T-helper 2 cell treated with Interferon-gamma antibody and Interleukin-4, amounts not matched to agents 5 μg/mL and 100 μg/mL, for 36 hours (primary cell): ENCODE data around the gene EPO.

Experiments
- DNase-seq: peaks from one replicate; pipeline ENCODE4 v3.0.0; 2021; ENCODE audit warnings: low spot score
- H3K27ac Mint-ChIP-seq: one replicate; pipeline ENCODE4 v1.8.0; 2021; ENCODE audit warnings: mild to moderate bottlenecking, mixed read lengths
- H3K27me3 Mint-ChIP-seq: one replicate; pipeline ENCODE4 v1.8.0; 2021; ENCODE audit warnings: low read depth, mixed read lengths
- H3K36me3 Mint-ChIP-seq: one replicate; pipeline ENCODE4 v1.8.0; 2021; ENCODE audit warnings: low read depth, mixed read lengths
- H3K4me1 Mint-ChIP-seq: one replicate; pipeline ENCODE4 v1.8.0; 2021; ENCODE audit warnings: low read depth, mixed read lengths
- H3K4me3 Mint-ChIP-seq: one replicate; pipeline ENCODE4 v1.8.0; 2022; ENCODE audit warnings: mild to moderate bottlenecking, moderate library complexity, mixed read lengths
- H3K9me3 Mint-ChIP-seq: one replicate; pipeline ENCODE4 v1.8.0; 2021; ENCODE audit warnings: mixed read lengths

Gene EPO

DNA sequence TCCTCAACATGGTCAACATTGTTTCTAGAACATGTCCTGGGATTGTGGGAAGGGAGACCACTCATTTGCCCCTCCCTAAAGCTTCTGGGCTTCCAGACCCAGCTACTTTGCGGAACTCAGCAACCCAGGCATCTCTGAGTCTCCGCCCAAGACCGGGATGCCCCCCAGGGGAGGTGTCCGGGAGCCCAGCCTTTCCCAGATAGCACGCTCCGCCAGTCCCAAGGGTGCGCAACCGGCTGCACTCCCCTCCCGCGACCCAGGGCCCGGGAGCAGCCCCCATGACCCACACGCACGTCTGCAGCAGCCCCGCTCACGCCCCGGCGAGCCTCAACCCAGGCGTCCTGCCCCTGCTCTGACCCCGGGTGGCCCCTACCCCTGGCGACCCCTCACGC is at the start of gene EPO:
Gene EPO (plus strand): TSS at position 190 of the 392 bp plus-strand sequence. CDS start 513 bp downstream, outside the sequence.
- peaks cover 5% of the 10 kb centered on the region for H3K4me1 Mint-ChIP-seq
- DNase-seq: no peak
- H3K9me3 Mint-ChIP-seq: peaks cover 5% of the 10 kb centered on the region
- H3K4me3 Mint-ChIP-seq: no peak within 1 kb of the TSS
- no peaks in the 10 kb centered on the region for H3K36me3 Mint-ChIP-seq
- peaks cover 55% of the 10 kb centered on the region for H3K27me3 Mint-ChIP-seq
- H3K27ac Mint-ChIP-seq: no peak within 1 kb of the TSS

DNA sequence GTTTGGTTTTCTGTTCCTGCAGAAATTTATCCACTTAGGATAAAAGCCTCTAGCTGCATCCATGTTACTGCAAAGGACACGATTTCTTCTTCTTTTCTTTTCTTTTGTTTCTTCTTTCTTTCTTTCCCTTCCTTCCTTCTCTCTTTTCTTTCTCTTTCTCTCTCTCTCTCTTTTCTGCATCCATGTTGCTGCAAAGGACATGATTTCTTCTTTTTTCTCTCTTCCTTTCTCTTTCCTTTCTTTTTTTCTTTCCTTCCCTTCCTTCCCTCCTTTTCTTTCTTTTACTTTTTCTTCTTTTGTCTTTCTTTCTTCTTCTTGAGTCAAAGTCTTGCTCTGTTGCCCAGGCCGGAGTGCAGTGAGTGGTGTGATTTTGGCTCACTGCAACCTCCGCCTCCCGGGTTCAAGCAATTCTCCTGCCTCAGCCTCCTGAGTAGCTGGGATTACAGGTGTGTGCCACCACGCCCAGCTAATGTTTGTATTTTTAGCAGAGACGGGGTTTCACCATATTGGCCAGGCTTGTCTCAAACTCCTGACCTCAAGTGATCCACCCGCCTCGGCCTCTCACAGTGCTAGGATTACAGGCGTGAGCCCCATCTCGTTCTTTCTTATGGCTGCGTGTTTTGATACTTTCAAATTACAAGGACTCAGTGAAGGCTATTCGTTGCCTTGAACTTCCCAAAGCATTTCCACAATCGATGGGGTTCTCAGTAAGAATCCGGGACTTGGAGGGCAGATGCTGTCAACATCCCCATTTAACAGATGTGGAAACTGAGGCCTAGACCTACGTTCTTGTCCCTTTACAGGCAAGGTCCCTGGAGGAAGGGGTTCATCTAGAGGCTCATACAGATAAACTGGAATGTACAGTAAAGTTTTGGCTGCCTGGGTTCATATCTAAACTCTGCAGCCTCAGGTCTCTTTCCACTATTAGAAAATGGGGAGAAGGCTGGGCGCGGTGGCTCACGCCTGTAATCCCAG is 48.6 kb upstream of the EPO start:
- Mint-ChIP-seq H3K36me3 (peaks cover 9% of the 10 kb centered on the region), H3K27me3 (peaks cover 20% of the 10 kb centered on the region), H3K27ac (peak overlapping the region; percentile 62), H3K4me1 (peaks cover 4% of the 10 kb centered on the region), H3K4me3 (no peak overlapping the region), H3K9me3 (no peaks in the 10 kb centered on the region)
- no peak for DNase-seq

DNA sequence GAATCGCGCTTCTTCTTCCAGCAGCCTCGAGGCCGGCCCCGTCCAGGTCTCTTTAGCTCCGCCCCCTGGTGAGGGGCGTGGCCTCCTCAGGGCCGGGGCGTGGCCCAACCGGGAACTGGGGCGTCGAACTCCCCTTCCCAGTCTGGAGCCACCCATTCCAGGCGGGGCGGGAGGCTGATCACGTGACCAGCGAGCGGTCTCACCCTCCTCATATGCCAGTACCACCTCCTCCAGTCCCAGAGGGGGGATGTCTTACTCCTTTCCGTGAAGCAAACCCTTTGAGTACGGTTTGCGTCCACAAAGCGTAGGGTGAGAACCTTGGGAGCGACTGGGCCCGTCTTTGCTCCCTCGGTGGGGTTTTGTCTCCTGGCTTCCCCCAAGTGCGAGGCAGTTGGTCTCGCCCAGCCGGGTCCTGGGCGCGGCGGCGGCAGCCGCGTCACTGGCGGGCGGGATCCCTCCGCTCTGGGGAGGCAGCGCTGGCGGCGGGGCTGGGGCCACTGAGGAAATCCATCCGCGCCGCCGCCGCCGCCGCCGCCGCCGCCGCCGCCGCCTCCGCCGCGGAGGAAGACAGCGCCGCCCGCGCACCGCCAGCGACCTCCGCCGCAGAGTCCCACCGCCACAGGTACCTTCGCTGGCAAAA is 46.8 kb upstream of the EPO start, which contains the start of gene GNB2:
Gene GNB2 (plus strand): TSS at position 439 of the 640 bp plus-strand sequence. CDS start 2,526 bp downstream, outside the sequence.
- H3K27ac Mint-ChIP-seq: peak within 1 kb of the TSS; percentile 95
- peak; percentile 99 for DNase-seq
- peak within 1 kb of the TSS; percentile 95 for H3K4me3 Mint-ChIP-seq
- no peaks in the 10 kb centered on the region for H3K9me3 Mint-ChIP-seq
- peaks cover 21% of the 10 kb centered on the region for H3K36me3 Mint-ChIP-seq
- peaks cover 4% of the 10 kb centered on the region for H3K4me1 Mint-ChIP-seq
- peaks cover 17% of the 10 kb centered on the region for H3K27me3 Mint-ChIP-seq

DNA sequence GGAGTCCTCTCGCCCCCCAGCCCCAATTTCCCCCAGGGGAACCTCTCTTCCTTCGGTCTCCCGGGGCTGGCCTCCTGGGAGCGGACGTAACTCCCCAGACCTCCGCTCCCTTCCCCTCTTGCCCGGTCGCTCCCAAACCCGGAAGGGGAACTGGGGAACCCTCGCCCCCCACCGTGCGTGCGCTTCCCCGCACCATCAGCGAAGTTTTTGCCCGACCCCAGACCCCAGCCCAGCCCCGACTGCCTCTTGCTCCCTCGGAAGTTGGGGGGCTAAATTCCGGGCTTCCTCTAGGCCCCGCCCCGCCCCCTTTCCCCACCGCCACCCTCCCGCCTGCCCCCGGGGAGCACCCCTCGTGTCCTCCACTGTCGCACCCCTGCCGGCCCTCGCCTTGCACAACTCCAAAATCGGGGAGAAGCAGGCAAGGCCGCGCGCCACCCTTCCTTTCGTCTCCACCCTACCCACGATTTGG is 46.3 kb upstream of the EPO start:
- peak; percentile 25 for DNase-seq
- Mint-ChIP-seq H3K27ac (peak overlapping the region; percentile 94), H3K4me1 (peaks cover 4% of the 10 kb centered on the region)

DNA sequence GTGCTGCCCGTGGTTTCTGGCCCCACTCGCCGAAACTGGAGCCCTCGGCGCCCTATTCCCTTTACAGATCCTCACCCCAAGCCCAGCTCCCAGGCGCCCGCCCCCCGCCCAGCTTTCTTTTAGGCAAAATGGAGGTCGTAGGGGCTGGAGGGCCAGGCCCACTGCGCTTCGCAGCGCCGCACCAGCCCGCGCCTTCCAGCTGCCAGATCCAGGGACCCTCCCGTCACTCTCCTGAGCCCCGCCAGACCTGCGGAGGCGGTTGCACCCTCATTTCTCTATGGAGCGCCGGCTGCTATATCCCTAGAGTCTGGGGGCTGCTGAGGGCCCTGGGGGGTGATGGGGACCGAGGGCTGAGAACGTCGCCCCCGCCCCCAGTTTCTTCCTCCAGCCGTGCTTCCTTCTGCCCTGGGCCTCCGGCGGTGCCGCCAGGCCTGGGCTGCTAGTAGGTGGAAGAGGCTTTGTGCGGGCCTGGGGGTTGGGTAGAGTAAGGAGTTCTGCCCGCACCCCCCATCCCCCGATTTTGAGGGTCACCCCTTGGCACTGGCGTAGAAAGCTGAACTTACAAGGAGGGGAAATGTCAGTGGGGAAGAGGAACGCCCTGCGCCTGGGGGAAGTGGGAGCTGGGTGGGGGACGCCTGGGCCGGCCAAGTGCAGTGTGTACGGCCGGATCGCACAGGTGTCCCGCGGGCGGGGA is 45.7 kb upstream of the EPO start:
- peaks cover 29% of the 10 kb centered on the region for H3K36me3 Mint-ChIP-seq
- peak overlapping the region; percentile 95 for H3K4me3 Mint-ChIP-seq
- no peak for DNase-seq
- H3K27ac Mint-ChIP-seq: peak overlapping the region; percentile 94
- peaks cover 15% of the 10 kb centered on the region for H3K27me3 Mint-ChIP-seq
- H3K4me1 Mint-ChIP-seq: peaks cover 6% of the 10 kb centered on the region
- no peaks in the 10 kb centered on the region for H3K9me3 Mint-ChIP-seq

More for the DNA sequence above, 46.3 kb upstream of the EPO start:
- peaks cover 17% of the 10 kb centered on the region for H3K27me3 Mint-ChIP-seq
- no peaks in the 10 kb centered on the region for H3K9me3 Mint-ChIP-seq
- H3K4me3 Mint-ChIP-seq: peak overlapping the region; percentile 95
- H3K36me3 Mint-ChIP-seq: peaks cover 23% of the 10 kb centered on the region

DNA sequence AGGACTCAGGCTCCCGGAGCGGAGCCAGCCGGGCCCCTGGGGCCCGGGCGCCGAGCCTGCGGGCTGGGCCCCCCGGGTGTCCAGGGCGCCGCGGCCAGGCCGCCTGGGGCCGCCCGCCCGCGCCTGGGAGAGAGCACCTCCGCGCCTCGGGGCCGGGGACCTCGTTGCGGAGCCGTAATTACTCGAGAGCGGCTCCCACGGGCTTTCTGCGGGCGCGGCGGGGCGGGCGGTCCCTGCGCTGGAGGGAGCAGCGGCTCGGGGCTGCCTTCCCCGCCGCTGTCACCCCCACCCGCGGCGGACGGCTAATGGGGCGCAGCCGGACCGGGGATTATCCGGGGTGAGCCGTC is 45.2 kb upstream of the EPO start:
- Mint-ChIP-seq H3K9me3 (no peaks in the 10 kb centered on the region), H3K27me3 (peaks cover 11% of the 10 kb centered on the region), H3K4me3 (peak overlapping the region; percentile 95), H3K36me3 (peaks cover 34% of the 10 kb centered on the region), H3K27ac (no peak overlapping the region), H3K4me1 (peaks cover 8% of the 10 kb centered on the region)
- no peak for DNase-seq

DNA sequence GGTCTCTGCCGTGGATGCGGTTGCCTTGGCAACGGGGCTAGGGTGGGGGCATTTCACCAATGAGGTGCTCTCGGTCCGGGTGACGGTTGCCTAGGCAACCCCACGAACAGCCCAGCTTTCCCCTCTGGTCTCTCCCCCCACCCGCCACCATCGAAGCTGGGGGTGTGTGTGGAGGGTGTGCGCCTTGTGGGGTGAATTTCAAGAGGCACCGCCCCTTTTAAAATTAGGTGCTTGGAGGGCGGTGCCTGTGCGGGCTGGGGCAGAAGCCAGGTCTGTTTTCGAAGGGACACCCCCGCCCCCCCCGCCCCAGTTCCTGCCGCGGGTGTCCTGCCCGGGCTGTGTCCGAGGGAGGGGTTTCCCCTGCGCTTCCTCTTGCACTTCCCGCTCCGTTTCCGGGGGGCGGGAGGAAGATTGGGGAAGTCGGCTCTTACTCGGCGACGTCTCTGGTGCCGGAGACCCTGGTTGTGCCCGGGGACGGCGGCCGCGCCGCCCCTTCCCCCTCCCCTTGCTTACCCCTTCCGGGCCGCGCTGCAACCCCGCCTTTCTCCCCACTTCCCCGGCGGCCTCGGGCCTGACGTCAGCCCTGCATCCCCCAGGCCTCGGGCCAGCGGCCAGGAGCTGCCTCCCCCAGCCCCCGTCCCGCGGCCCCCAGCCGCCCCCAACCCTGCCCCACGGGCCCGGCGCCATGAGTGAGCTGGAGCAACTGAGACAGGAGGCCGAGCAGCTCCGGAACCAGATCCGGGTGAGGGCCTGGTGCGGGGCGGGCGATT is 44.5 kb upstream of the EPO start:
- H3K4me1 Mint-ChIP-seq: peaks cover 13% of the 10 kb centered on the region
- no peaks in the 10 kb centered on the region for H3K9me3 Mint-ChIP-seq
- H3K4me3 Mint-ChIP-seq: peak overlapping the region; percentile 92
- peak; percentile 80 for DNase-seq
- peaks cover 8% of the 10 kb centered on the region for H3K27me3 Mint-ChIP-seq
- peak overlapping the region; percentile 82 for H3K27ac Mint-ChIP-seq
- peaks cover 37% of the 10 kb centered on the region for H3K36me3 Mint-ChIP-seq

DNA sequence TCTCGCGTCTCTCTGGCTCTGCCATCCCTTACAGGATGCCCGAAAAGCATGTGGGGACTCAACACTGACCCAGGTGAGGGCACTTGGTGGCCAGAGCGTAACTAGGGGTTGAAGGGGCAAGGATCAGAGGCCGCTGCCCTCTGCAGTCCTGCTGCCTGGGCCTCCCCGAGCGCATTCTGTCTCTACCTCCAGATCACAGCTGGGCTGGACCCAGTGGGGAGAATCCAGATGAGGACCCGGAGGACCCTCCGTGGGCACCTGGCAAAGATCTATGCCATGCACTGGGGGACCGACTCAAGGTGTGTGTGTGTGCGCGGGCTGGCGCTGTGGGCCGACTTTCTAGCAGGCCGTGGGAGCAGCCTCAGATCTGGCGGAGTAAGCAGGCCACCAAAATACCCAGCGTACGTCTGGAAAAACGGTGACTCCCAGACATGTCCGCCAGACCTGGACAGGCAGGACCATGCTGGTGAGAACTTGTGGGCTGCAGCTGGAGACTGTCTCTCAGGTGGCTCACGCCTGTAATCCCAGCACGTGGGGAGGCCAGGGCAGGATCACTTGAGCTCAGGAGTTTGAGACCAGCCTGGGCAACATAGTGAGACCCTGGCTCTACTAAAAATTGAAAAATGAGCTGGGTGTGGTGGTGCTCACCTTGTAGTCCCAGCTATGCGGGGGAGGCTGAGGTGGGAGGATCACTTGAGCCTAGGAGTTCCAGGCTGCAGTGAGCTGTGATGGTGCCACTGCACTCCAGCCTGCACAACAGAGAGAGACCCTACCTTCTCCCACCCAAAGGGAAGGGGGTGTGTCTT is 43.6 kb upstream of the EPO start:
- peaks cover 37% of the 10 kb centered on the region for H3K36me3 Mint-ChIP-seq
- H3K9me3 Mint-ChIP-seq: no peaks in the 10 kb centered on the region
- peaks cover 13% of the 10 kb centered on the region for H3K4me1 Mint-ChIP-seq
- no peak for DNase-seq
- peak overlapping the region; percentile 82 for H3K4me3 Mint-ChIP-seq
- peak overlapping the region; percentile 81 for H3K27ac Mint-ChIP-seq
- peaks cover 2% of the 10 kb centered on the region for H3K27me3 Mint-ChIP-seq

DNA sequence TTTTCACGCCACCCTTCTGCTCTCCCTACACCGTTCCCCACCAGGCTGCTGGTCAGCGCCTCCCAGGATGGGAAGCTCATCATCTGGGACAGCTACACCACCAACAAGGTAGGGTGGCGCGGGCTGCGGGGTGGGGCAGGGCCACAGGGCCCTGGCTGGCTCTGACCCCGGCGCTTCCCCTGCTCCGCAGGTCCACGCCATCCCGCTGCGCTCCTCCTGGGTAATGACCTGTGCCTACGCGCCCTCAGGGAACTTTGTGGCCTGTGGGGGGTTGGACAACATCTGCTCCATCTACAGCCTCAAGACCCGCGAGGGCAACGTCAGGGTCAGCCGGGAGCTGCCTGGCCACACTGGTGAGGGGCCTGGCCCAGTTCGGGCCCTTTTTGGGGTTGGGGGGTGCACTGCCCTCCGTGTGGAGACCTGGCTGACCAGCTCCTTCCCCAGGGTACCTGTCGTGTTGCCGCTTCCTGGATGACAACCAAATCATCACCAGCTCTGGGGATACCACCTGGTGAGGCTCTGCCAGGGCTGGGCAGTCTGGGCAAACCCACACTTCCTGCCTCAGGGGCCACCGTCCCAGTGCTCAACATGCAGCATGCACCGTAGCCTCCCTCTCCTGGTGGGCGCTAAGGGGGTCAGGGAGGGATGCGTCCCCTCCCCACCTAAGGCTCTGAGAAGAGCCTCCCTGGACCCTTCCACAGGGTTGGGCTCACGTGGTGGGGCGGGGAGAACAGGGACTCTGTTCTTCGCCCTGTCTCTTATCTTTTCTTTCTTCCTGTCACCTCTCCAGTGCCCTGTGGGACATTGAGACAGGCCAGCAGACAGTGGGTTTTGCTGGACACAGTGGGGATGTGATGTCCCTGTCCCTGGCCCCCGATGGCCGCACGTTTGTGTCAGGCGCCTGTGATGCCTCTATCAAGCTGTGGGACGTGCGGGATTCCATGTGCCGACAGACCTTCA is 42.7 kb upstream of the EPO start:
- no peaks in the 10 kb centered on the region for H3K27me3 Mint-ChIP-seq
- peaks cover 37% of the 10 kb centered on the region for H3K36me3 Mint-ChIP-seq
- peaks cover 13% of the 10 kb centered on the region for H3K4me1 Mint-ChIP-seq
- H3K9me3 Mint-ChIP-seq: no peaks in the 10 kb centered on the region
- no peak for DNase-seq
- H3K27ac Mint-ChIP-seq: peak overlapping the region; percentile 75
- peak overlapping the region; percentile 60 for H3K4me3 Mint-ChIP-seq

DNA sequence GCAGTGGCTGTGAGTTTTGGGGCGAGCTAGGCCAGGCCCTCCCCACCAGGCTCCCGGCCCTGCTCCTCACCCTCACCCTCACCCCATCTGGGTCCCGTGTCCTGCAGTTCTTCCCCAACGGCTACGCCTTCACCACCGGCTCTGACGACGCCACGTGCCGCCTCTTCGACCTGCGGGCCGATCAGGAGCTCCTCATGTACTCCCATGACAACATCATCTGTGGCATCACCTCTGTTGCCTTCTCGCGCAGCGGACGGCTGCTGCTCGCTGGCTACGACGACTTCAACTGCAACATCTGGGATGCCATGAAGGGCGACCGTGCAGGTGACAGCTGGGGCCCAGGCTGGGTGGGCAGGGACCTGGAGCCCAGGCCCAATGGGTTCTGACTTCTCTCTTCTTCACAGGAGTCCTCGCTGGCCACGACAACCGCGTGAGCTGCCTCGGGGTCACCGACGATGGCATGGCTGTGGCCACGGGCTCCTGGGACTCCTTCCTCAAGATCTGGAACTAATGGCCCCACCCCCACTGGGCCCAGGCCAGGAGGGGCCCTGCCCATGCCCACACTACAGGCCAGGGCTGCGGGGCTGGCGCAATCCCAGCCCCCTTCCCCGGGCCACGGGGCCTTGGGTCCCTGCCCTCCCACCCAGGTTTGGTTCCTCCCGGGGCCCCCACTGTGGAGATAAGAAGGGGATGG is 41.8 kb upstream of the EPO start:
- Mint-ChIP-seq H3K9me3 (no peaks in the 10 kb centered on the region), H3K27ac (peak overlapping the region; percentile 70), H3K4me3 (no peak overlapping the region), H3K27me3 (no peaks in the 10 kb centered on the region), H3K4me1 (peaks cover 13% of the 10 kb centered on the region), H3K36me3 (peaks cover 40% of the 10 kb centered on the region)
- DNase-seq: no peak

DNA sequence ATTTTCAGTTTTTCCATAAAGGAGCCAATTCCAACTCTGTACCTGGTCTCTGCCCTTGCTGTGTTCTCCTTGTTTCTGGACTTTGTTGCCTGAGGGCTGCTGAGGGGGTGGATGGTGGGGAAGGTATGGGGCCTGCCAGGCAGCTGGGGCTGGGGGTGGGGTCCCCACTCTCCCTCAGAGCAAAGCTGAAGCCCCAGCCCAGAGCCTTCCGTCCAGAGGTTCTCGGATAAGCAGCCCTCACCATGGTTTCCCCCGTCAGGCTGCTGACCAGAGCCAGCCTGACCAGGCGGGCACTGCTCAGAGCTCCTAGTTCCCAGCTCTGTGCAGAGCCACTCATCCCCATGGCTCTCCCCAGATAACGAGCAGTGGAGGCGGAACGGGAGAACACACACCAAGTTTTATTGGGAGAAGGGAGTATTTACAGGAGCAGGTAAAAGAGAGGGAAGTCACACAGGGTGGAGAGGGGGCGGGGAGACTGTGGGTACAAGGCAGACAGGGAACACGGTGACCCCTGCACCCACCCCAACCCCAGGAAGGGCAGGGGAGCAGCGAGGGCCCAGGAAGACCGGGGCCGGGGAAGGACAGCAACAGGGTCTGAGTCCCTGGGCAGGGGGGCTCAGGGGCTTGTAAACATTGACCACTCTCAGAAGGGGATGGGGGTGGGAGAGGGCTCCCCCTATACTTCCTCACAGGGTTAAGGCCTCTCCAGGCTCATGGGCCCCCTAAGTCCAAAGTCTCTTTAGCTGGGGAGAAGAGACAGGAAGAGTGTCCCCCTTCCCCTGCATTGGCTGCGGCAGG is 40.9 kb upstream of the EPO start:
- H3K27me3 Mint-ChIP-seq: no peaks in the 10 kb centered on the region
- H3K36me3 Mint-ChIP-seq: peaks cover 38% of the 10 kb centered on the region
- no peaks in the 10 kb centered on the region for H3K9me3 Mint-ChIP-seq
- peaks cover 13% of the 10 kb centered on the region for H3K4me1 Mint-ChIP-seq
- peak overlapping the region; percentile 67 for H3K27ac Mint-ChIP-seq
- DNase-seq: no peak
- no peak overlapping the region for H3K4me3 Mint-ChIP-seq
